GM12878 (cell line): ENCODE data around the gene TUBA8. TPM values are rescaled to one million over a fixed set of nuclear protein-coding genes. Genes with fewer than 3 reads are reported as not detected.
A peak's percentile ranks its signal among the peaks of the same experiment; 100 is the strongest.

Experiments
- ATAC-seq: fragments of 200-7000 bp; cut with Tn5 transposase; 3 replicates; pipeline ENCODE4 v1.9.1; 2020; ENCODE audit warnings: mild to moderate bottlenecking, moderate library complexity
- BruUV-seq: library from RNA; stranded (reverse); fragments of 400-500 nt; replicated peaks from 2 replicates; lab custom pipeline; 2021; lab: Mats Ljungman, UMichigan
- CTCF ChIA-PET: fragments of 300-600 bp; sonication (Branson Sonifier 250); formaldehyde crosslinking; extraction: SDS; loops from one replicate; lab custom pipeline; 2021; ENCODE audit warnings: inconsistent platforms; lab: Yijun Ruan, JAX
- POLR2A ChIA-PET: fragments of 350-600 bp; formaldehyde crosslinking; extraction: SDS; loops from one replicate; lab custom pipeline; 2021; ENCODE audit warnings: inconsistent platforms; lab: Charles Lee
- RAD21 ChIA-PET: fragments of 300-600 bp; sonication (Branson Sonifier 250); formaldehyde crosslinking; loops from one replicate; lab custom pipeline; 2023; ENCODE audit warnings: antibody characterized with exemption; ENCODE audit not compliant: unreplicated experiment; lab: Charles Lee
- SMC1A ChIA-PET: fragments of 300-600 bp; sonication (Branson Sonifier 250); formaldehyde crosslinking; loops from one replicate; lab custom pipeline; 2023; ENCODE audit not compliant: unreplicated experiment, uncharacterized antibody; lab: Charles Lee
- DNase-seq: peaks from one replicate; pipeline ENCODE4 v3.0.0-alpha.2; 2011; ENCODE audit warnings: low read depth, low spot score
- FAIRE-seq: peaks from 3 replicates; lab custom pipeline; 2011; peaks lifted over from hg19 to GRCh38; lab: Jason Lieb, UNC
- H2AFZ ChIP-seq: 2 replicates; pipeline ENCODE4 v1.6.0; 2011; ENCODE audit warnings: low read depth, low read length, control low read depth; ENCODE audit not compliant: control insufficient read depth
- H3K27ac ChIP-seq: 2 replicates; pipeline ENCODE4 v1.5.1; 2011; ENCODE audit warnings: control low read depth; ENCODE audit not compliant: control insufficient read depth, insufficient read depth
- H3K27me3 ChIP-seq, 2 experiments: replicated peaks in 1 of 2; 2 replicates each; pipeline versions ENCODE4 v1.6.0 to v1.6.1; 2011; ENCODE audit warnings: low read length in 1 of 2; ENCODE audit not compliant: control insufficient read depth in 2 of 2, insufficient read depth in 2 of 2
- H3K36me3 ChIP-seq, 2 experiments: 2 replicates each; pipeline ENCODE4 v1.5.1; 2011; ENCODE audit warnings: low read length in 1 of 2; ENCODE audit not compliant: control insufficient read depth in 2 of 2, insufficient read depth in 2 of 2
- H3K4me1 ChIP-seq: 2 replicates; pipeline ENCODE4 v1.6.1; 2011; ENCODE audit warnings: mild to moderate bottlenecking, low read length, moderate library complexity, mixed read lengths; ENCODE audit not compliant: control insufficient read depth, insufficient read depth
- H3K4me2 ChIP-seq: 2 replicates; pipeline ENCODE4 v1.6.0; 2011; ENCODE audit warnings: control low read depth; ENCODE audit not compliant: control insufficient read depth, insufficient read depth
- H3K4me3 ChIP-seq: fragments of 200-600 bp; sonication (generic); 2 replicates; pipeline ENCODE4 v1.5.1; 2016
- H3K79me2 ChIP-seq: 2 replicates; pipeline ENCODE4 v1.6.0; 2011; ENCODE audit warnings: low read length; ENCODE audit not compliant: control insufficient read depth, insufficient read depth
- H3K9ac ChIP-seq: 2 replicates; pipeline ENCODE4 v1.8.0; 2011; ENCODE audit warnings: low read length, control low read depth, mixed read lengths; ENCODE audit not compliant: control insufficient read depth, insufficient read depth
- H3K9me3 ChIP-seq: replicated peaks from 3 replicates; pipeline ENCODE4 v1.5.1; 2011; ENCODE audit warnings: mild to moderate bottlenecking, low read length; ENCODE audit not compliant: control insufficient read depth, insufficient read depth
- H4K20me1 ChIP-seq: 2 replicates; pipeline ENCODE4 v1.6.0; 2011; ENCODE audit not compliant: control insufficient read depth, insufficient read depth
- EED ChIP-seq: sonication (generic); IDR thresholded peaks from 2 replicates; pipeline ENCODE4 v1.6.1; 2016; ENCODE audit warnings: antibody characterized with exemption, low read depth
- FOXM1 ChIP-seq: IDR thresholded peaks from 2 replicates; pipeline ENCODE4 v1.6.1; 2012; ENCODE audit warnings: low read depth, mild to moderate bottlenecking, inconsistent platforms, low read length, moderate library complexity
- MEF2A ChIP-seq: IDR thresholded peaks from 2 replicates; pipeline ENCODE4 v1.6.1; 2011; ENCODE audit warnings: low read depth, mild to moderate bottlenecking, low read length, moderate library complexity; ENCODE audit not compliant: insufficient read depth
- MEF2B ChIP-seq: fragments of 450-650 bp; IDR thresholded peaks from 2 replicates; pipeline ENCODE4 v1.6.1; 2018; ENCODE audit warnings: mild to moderate bottlenecking, moderate library complexity; ENCODE audit not compliant: partially characterized antibody, poor library complexity, severe bottlenecking
- RELB ChIP-seq: fragments of 450-650 bp; IDR thresholded peaks from 2 replicates; pipeline ENCODE4 v1.6.1; 2017; ENCODE audit warnings: low read depth, mild to moderate bottlenecking, moderate library complexity
- SMC3 ChIP-seq: IDR thresholded peaks from 2 replicates; pipeline ENCODE4 v1.6.1; 2011; ENCODE audit warnings: low read length, improper control_type of control experiment, borderline replicate concordance
- SREBF2 ChIP-seq: IDR thresholded peaks from 2 replicates; pipeline ENCODE4 v1.6.1; 2012; ENCODE audit warnings: mild to moderate bottlenecking, low read length
- ZNF217 ChIP-seq: fragments of 450-650 bp; IDR thresholded peaks from 2 replicates; pipeline ENCODE4 v1.6.1; 2017; ENCODE audit warnings: antibody characterized with exemption, mild to moderate bottlenecking
- WGBS: methylation state at CpG from one replicate; pipeline ENCODE4 v1.1.6; 2016; ENCODE audit warnings: low lambda C conversion rate; ENCODE audit not compliant: insufficient replicate concordance, insufficient coverage; ENCODE audit errors: missing lambda C conversion rate; 5-methylcytosine and 5-hydroxymethylcytosine counted together
- in situ Hi-C: fragments of 300-500 bp; cut with MboI; formaldehyde crosslinking; loops from 9 replicates; pipeline ENCODE4 v1.14.3; 2018; ENCODE audit warnings: mixed read lengths
- intact Hi-C: fragments of 100-400 bp; cut with micrococcal nuclease; formaldehyde crosslinking; loops from one replicate; pipeline ENCODE4 v1.14.2; 2022; ENCODE audit not compliant: unreplicated experiment
- polyA plus RNA-seq, 11 experiments: library from polyadenylated mRNA; depleted of rRNA in 4 of 11; unstranded in 6 of 11; stranded (reverse) in 5 of 11; fragments of >200 nt; fragmentation: Nextera tagmentation in 4 of 11; fragmentation: Illumina TruSeq in 1 of 11; extraction: Ambion mirVana in 4 of 11; extraction: Trizol in 1 of 11; gene quantifications; 1 replicate in 1 of 11; 2 replicates in 10 of 11; pipeline versions ENCODE4 v1.2.1 to v1.2.3, GENCODE V29; 2011 to 2016; ENCODE audit warnings: inconsistent platforms in 2 of 11, missing spikeins in 2 of 11, low read depth in 1 of 11
- total RNA-seq, 4 experiments: library from RNA; depleted of rRNA in 3 of 4; stranded (reverse); fragments of >200 nt in 3 of 4; fragmentation: Illumina TruSeq in 1 of 4; extraction: Trizol in 1 of 4; gene quantifications; 2 replicates each; pipeline versions ENCODE4 v1.2.1 to v1.2.3, GENCODE V29; 2013 to 2021

The TUBA8 gene
- total and polyA plus RNA-seq, 10 of the 15 experiments (the other 5 are each of a cell fraction or from before 2014, with no cell fraction given): 2.2 to 30.3 (median 21.0) TPM

- no peak for TF ChIP-seq FOXM1
Observed at GRCh38 chr22:18130699-18131429, 20.3 kb downstream of the TUBA8 start (continued).

- in situ Hi-C loops: no loop called here
- H3K4me3 ChIP-seq: no peak overlapping the region
- CTCF ChIA-PET: no interaction called here
- TSS peak; percentile 19 for BruUV-seq
- H3K79me2 ChIP-seq: no peaks in the 10 kb centered on the region
- no peaks in the 10 kb centered on the region for H4K20me1 ChIP-seq
- no peak overlapping the region for H3K27ac ChIP-seq
- no peak overlapping the region for H3K4me2 ChIP-seq
- DNase-seq (no peak), ATAC-seq (no peak), FAIRE-seq (no peak)
- 85% methylated on average over 2 of the region's 2 CpGs for WGBS
- no peaks in the 10 kb centered on the region for H3K27me3 ChIP-seq
- H2AFZ ChIP-seq: no peak overlapping the region
- intact Hi-C loops: no loop called here
- RAD21 ChIA-PET: no interaction called here
- no peaks in the 10 kb centered on the region for H3K4me1 ChIP-seq
- H3K9me3 ChIP-seq: no peaks in the 10 kb centered on the region
- H3K9ac ChIP-seq: no peak overlapping the region
- H3K36me3 ChIP-seq: peaks cover 0 to 3% of the 10 kb centered on the region in 2 experiments; a peak in 3 of 4 replicates
- SMC1A ChIA-PET: no interaction called here
- POLR2A ChIA-PET: no interaction called here
- TF ChIP-seq SREBF2: no peak
- no peak for TF ChIP-seq ZNF217
- no peak for TF ChIP-seq MEF2A
- TF ChIP-seq MEF2B: no peak
- no peak for TF ChIP-seq SMC3
- no peak for TF ChIP-seq EED
- no peak for TF ChIP-seq RELB
- TF ChIP-seq, all 136 proteins: peak for 0
Observed at GRCh38 chr22:18133452-18133851, 22.8 kb downstream of the TUBA8 start.
